Measurements from ENCODE around the gene CAMTA1. TPM values are rescaled to one million over a fixed set of nuclear protein-coding genes. Genes with fewer than 3 reads are reported as not detected.
A peak's percentile ranks its signal among the peaks of the same experiment; 100 is the strongest.

Gene CAMTA1
- total RNA-seq, 1 experiment from 2014 or later = 60.0 TPM

DNA sequence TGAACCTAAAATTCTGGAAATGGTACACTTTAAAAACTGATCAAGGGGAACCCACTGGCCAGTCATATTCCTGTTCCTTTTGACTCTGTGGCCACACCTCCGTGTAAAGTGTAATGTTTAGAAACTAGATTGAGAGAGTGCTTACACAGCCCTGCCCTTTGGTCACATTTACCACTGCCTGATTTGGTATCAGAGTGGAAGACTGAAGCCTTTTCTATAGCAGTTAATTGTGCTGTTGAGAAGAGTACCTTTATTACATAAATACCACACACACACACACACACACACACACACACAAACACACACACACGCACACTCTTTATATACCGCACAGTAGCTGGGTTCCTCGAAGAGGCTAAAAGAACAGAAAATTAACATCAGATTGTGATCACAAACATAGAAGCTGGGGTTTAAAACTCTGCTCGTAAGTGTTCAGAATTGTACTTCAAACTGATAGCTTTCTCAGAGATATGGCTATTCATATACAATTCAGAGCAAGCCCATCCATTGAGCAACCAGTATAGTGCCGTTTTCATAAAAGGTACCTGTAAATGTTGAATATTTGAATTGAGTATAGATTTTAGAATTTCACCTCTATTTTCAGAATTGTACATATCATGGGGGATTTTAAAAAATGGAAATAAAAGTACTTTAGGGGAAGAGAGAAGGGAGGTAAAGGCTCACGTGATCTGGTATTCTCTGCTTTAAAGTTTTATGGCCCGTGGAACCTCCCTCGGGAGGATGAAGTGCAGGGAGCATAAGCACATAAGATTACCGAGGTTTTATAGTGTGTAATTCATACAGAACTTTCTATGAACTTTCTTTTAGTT, 37.5 kb downstream of the CAMTA1 start:
- Mint-ChIP-seq H3K4me3 (ENCODE audit: unreplicated experiment) (peak overlapping the region; percentile 64), H3K4me1 (ENCODE audit: low read depth, unreplicated experiment) (peaks cover 10% of the 10 kb centered on the region), H3K36me3 (ENCODE audit: insufficient read depth, unreplicated experiment) (no peaks in the 10 kb centered on the region), H3K27ac (ENCODE audit: unreplicated experiment) (peak overlapping the region; percentile 58), H3K27me3 (ENCODE audit: insufficient read depth, unreplicated experiment) (no peaks in the 10 kb centered on the region), H3K9me3 (ENCODE audit: unreplicated experiment) (no peaks in the 10 kb centered on the region)
- ChIA-PET POLR2A (no interaction called here), CTCF (interaction anchor here (0.7 kb wide), 1 partner anchor 32 kb away, joined by 3 read pairs; no protein-coding TSS in a partner anchor)
- Histone ChIP-seq H3K4me1 (peaks cover 10% of the 10 kb centered on the region; the same call in 1 of the 2 replicates), H3K9me3 (no peaks in the 10 kb centered on the region), H3K36me3 (ENCODE audit: control insufficient read depth, insufficient read depth, low read length) (peaks cover 2% of the 10 kb centered on the region; the same call in 1 of the 2 replicates), H3K4me3 (ENCODE audit: low read depth, low read length) (peak overlapping the region; percentile 17), H3K27me3 (replicated peaks; ENCODE audit: control insufficient read depth, insufficient read depth, low read length) (no peaks in the 10 kb centered on the region)
- BruUV-seq (replicated peaks) = no TSS peak
- intact Hi-C loops (cut with micrococcal nuclease; ENCODE audit: unreplicated experiment) = no loop called here
- peak; percentile 35 to 44 for DNase-seq
- TF ChIP-seq, protein P1, sequence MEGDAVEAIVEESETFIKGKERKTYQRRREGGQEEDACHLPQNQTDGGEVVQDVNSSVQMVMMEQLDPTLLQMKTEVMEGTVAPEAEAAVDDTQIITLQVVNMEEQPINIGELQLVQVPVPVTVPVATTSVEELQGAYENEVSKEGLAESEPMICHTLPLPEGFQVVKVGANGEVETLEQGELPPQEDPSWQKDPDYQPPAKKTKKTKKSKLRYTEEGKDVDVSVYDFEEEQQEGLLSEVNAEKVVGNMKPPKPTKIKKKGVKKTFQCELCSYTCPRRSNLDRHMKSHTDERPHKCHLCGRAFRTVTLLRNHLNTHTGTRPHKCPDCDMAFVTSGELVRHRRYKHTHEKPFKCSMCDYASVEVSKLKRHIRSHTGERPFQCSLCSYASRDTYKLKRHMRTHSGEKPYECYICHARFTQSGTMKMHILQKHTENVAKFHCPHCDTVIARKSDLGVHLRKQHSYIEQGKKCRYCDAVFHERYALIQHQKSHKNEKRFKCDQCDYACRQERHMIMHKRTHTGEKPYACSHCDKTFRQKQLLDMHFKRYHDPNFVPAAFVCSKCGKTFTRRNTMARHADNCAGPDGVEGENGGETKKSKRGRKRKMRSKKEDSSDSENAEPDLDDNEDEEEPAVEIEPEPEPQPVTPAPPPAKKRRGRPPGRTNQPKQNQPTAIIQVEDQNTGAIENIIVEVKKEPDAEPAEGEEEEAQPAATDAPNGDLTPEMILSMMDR (IDR thresholded peaks at IDR 0.05; ENCODE audit: insufficient read depth in 1 of 2, low read depth in 1 of 2, low read length in 1 of 2, severe bottlenecking in 1 of 2, unreplicated experiment in 1 of 2) = no peak

DNA sequence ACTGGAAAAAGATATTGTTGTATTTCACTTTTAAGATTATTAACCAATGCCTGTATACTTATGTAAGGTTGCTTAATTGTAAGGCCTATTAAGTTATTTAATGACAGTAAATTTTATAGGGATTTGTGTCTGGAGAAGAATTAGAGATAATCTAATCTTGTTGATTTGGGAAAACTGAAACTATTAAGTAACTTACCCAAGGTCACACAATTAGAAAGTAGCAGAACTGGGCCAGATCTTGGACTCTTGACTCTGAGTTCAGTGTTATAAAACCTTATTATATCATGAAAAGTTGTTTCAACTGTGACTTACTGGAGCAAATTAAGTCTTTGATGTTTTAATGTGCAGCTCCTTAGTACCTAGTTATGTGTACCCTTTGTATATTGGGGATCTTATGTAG, 38.5 kb downstream of the CAMTA1 start:
- no peaks in the 10 kb centered on the region for H3K36me3 Mint-ChIP-seq (ENCODE audit: insufficient read depth, unreplicated experiment)
- Histone ChIP-seq H3K4me1 (peaks cover 10% of the 10 kb centered on the region; the same call in 1 of the 2 replicates), H3K36me3 (ENCODE audit: control insufficient read depth, insufficient read depth, low read length) (peaks cover 2% of the 10 kb centered on the region; the same call in 1 of the 2 replicates), H3K9me3 (no peaks in the 10 kb centered on the region), H3K4me3 (ENCODE audit: low read depth, low read length) (no peak overlapping the region), H3K27me3 (replicated peaks; ENCODE audit: control insufficient read depth, insufficient read depth, low read length) (no peaks in the 10 kb centered on the region)
- DNase-seq = no peak
- H3K27ac Mint-ChIP-seq (ENCODE audit: unreplicated experiment) = no peak overlapping the region
- no TSS peak for BruUV-seq (replicated peaks)
- ChIA-PET POLR2A (interaction anchor here (0.5 kb wide), 1 partner anchor 35 kb away, joined by 3 read pairs; no protein-coding TSS in a partner anchor), CTCF (no interaction called here)
- H3K9me3 Mint-ChIP-seq (ENCODE audit: unreplicated experiment) = no peaks in the 10 kb centered on the region
- no peak overlapping the region for H3K4me3 Mint-ChIP-seq (ENCODE audit: unreplicated experiment)
- H3K4me1 Mint-ChIP-seq (ENCODE audit: low read depth, unreplicated experiment) = peaks cover 10% of the 10 kb centered on the region
- no peaks in the 10 kb centered on the region for H3K27me3 Mint-ChIP-seq (ENCODE audit: insufficient read depth, unreplicated experiment)
- intact Hi-C loops (cut with micrococcal nuclease; ENCODE audit: unreplicated experiment) = no loop called here
- TF ChIP-seq, protein P1 (IDR thresholded peaks at IDR 0.05; ENCODE audit: insufficient read depth in 1 of 2, low read depth in 1 of 2, low read length in 1 of 2, severe bottlenecking in 1 of 2, unreplicated experiment in 1 of 2) = no peak

DNA sequence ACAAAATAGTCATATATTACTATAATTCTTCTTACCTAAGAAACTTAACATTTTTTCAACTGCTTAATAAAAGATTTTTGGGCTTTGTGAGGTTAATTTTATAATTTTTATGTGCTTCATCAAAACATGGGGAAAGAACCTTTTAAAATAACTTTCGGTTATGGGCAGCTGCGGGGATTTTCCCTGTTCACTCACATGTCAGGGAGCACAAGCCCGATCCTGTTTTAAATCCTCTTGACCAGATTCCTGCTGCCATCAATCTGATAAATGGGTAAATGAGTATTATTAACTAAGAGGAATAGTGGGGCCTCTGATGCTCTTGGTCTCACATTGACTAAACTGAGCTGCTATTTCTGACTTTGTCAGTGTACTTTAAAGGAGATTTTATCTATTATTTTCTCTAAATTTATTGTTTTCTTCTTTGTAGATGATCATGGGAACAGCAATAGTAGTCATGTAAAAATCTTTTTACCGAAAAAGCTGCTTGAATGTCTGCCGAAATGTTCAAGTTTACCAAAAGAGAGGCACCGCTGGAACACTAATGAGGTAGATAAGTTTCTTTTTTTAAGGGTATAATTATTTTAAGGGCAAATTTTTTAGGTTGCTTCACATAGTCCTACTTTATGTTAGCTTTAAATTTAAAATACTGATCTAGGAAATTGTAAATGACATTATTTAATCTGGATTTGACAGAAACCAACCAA, 39.6 kb downstream of the CAMTA1 start:
- intact Hi-C loops (cut with micrococcal nuclease; ENCODE audit: unreplicated experiment) = no loop called here
- H3K4me1 Mint-ChIP-seq (ENCODE audit: low read depth, unreplicated experiment) = peaks cover 10% of the 10 kb centered on the region

More for the DNA sequence above, 39.6 kb downstream of the CAMTA1 start:
- TF ChIP-seq, protein P1 (IDR thresholded peaks at IDR 0.05; ENCODE audit: insufficient read depth in 1 of 2, low read depth in 1 of 2, low read length in 1 of 2, severe bottlenecking in 1 of 2, unreplicated experiment in 1 of 2) = no peak
- Mint-ChIP-seq H3K27ac (ENCODE audit: unreplicated experiment) (no peak overlapping the region), H3K36me3 (ENCODE audit: insufficient read depth, unreplicated experiment) (no peaks in the 10 kb centered on the region), H3K9me3 (ENCODE audit: unreplicated experiment) (no peaks in the 10 kb centered on the region), H3K27me3 (ENCODE audit: insufficient read depth, unreplicated experiment) (no peaks in the 10 kb centered on the region), H3K4me3 (ENCODE audit: unreplicated experiment) (no peak overlapping the region)
- H3K36me3 ChIP-seq (ENCODE audit: control insufficient read depth, insufficient read depth, low read length) = peaks cover 2% of the 10 kb centered on the region; the same call in 1 of the 2 replicates
- no peaks in the 10 kb centered on the region for H3K9me3 ChIP-seq
- no TSS peak for BruUV-seq (replicated peaks)
- no peaks in the 10 kb centered on the region for H3K27me3 ChIP-seq (replicated peaks; ENCODE audit: control insufficient read depth, insufficient read depth, low read length)
- DNase-seq = no peak
- H3K4me1 ChIP-seq = peaks cover 6% of the 10 kb centered on the region; the same call in 1 of the 2 replicates
- ChIA-PET CTCF (no interaction called here), POLR2A (no interaction called here)
- no peak overlapping the region for H3K4me3 ChIP-seq (ENCODE audit: low read depth, low read length)
